H1 (cell line): ENCODE results near the gene RAD51B. TPM values are rescaled to one million over a fixed set of nuclear protein-coding genes. Genes with fewer than 3 reads are reported as not detected.

Experiments
- ASH2L ChIP-seq: fragments of 200-600, 300-600 bp; sonication (generic); IDR thresholded peaks from one replicate; pipeline ENCODE4 v1.7.1; 2017; ENCODE audit warnings: low read length
- BACH1 ChIP-seq: IDR thresholded peaks from 2 replicates; pipeline ENCODE4 v1.6.1; 2012; ENCODE audit warnings: low read length, improper control_type of control experiment
- CHD2 ChIP-seq: IDR thresholded peaks from 2 replicates; pipeline ENCODE4 v1.6.1; 2012; ENCODE audit warnings: low read length, improper control_type of control experiment
- CTBP2 ChIP-seq: IDR thresholded peaks from 2 replicates; pipeline ENCODE4 v1.7.0; 2011; ENCODE audit warnings: borderline replicate concordance, mild to moderate bottlenecking, moderate library complexity, mixed read lengths, low read length; ENCODE audit not compliant: insufficient read depth, insufficient read length
- EGR1 ChIP-seq: IDR thresholded peaks from 2 replicates; pipeline ENCODE4 v1.6.1; 2011; ENCODE audit warnings: low read depth, low read length, borderline replicate concordance
- EP300 ChIP-seq, 2 experiments: IDR thresholded peaks; 1 replicate in 1 of 2; 2 replicates in 1 of 2; pipeline ENCODE4 v1.6.1; 2011 to 2012; ENCODE audit warnings: low read depth in 2 of 2, low read length in 2 of 2, mild to moderate bottlenecking in 2 of 2, borderline replicate concordance in 1 of 2, inconsistent platforms in 1 of 2, moderate library complexity in 1 of 2
- GTF2F1 ChIP-seq: IDR thresholded peaks from 2 replicates; pipeline ENCODE4 v1.6.1; 2012; ENCODE audit warnings: low read depth, low read length, improper control_type of control experiment, borderline replicate concordance
- HDAC6 ChIP-seq: IDR thresholded peaks from one replicate; pipeline ENCODE4 v1.7.1; 2012; ENCODE audit warnings: low read depth, mild to moderate bottlenecking, inconsistent platforms, low read length, moderate library complexity
- KDM5A ChIP-seq: fragments of 200-600 bp; IDR thresholded peaks from 2 replicates; pipeline ENCODE4 v1.7.1; 2012; ENCODE audit warnings: mild to moderate bottlenecking, low read length, inconsistent platforms, mixed read lengths
- MAFK ChIP-seq: IDR thresholded peaks from 2 replicates; pipeline ENCODE4 v1.6.1; 2012; ENCODE audit warnings: low read depth, mild to moderate bottlenecking, improper control_type of control experiment, low read length
- POLR2A ChIP-seq, 2 experiments: IDR thresholded peaks; 1 replicate in 1 of 2; 2 replicates in 1 of 2; pipeline ENCODE4 v1.6.1; 2011; ENCODE audit warnings: low read depth in 2 of 2, low read length in 2 of 2, mild to moderate bottlenecking in 2 of 2; ENCODE audit errors: control extremely low read depth in 1 of 2
- POLR2AphosphoS5 ChIP-seq: IDR thresholded peaks from 2 replicates; pipeline ENCODE4 v1.6.1; 2011; ENCODE audit warnings: low read depth, low read length
- RBBP5 ChIP-seq: IDR thresholded peaks from 2 replicates; pipeline ENCODE4 v1.7.1; 2012; ENCODE audit warnings: low read depth, mild to moderate bottlenecking, inconsistent platforms, low read length, moderate library complexity, borderline replicate concordance
- RNF2 ChIP-seq: fragments of 200-900, 300-1000 bp; sonication (generic); IDR thresholded peaks from 2 replicates; pipeline ENCODE4 v1.7.1; 2016; ENCODE audit warnings: borderline replicate concordance, low read depth, mild to moderate bottlenecking, antibody characterized with exemption, low read length; ENCODE audit not compliant: poor library complexity, severe bottlenecking; ENCODE audit errors: missing control alignments
- RXRA ChIP-seq: IDR thresholded peaks from 2 replicates; pipeline ENCODE4 v1.6.1; 2011; ENCODE audit warnings: low read depth, mild to moderate bottlenecking, low read length, moderate library complexity; ENCODE audit not compliant: insufficient read depth
- SAP30 ChIP-seq: fragments of 300-600 bp; sonication (generic); IDR thresholded peaks from 2 replicates; pipeline ENCODE4 v1.7.1; 2012; ENCODE audit warnings: low read length, moderate library complexity, mild to moderate bottlenecking, inconsistent platforms; ENCODE audit not compliant: insufficient read depth, insufficient replicate concordance
- SIX5 ChIP-seq: IDR thresholded peaks from 2 replicates; pipeline ENCODE4 v1.6.1; 2011; ENCODE audit warnings: mild to moderate bottlenecking, low read depth, low read length
- TAF7 ChIP-seq: optimal IDR thresholded peaks from 2 replicates; pipeline ENCODE3; 2011; ENCODE audit warnings: low read depth, mild to moderate bottlenecking, inconsistent platforms, low read length, moderate library complexity, borderline replicate concordance
- TCF12 ChIP-seq: IDR thresholded peaks from 2 replicates; pipeline ENCODE4 v1.6.1; 2011; ENCODE audit warnings: low read depth, mild to moderate bottlenecking, low read length
- TEAD4 ChIP-seq: IDR thresholded peaks from 2 replicates; pipeline ENCODE4 v1.6.1; 2012; ENCODE audit warnings: low read depth, low read length, inconsistent platforms, mixed read lengths
- polyA plus RNA-seq, 7 experiments: library from polyadenylated mRNA; depleted of rRNA in 3 of 7; stranded (reverse) in 5 of 7; unstranded in 2 of 7; fragments of >200 nt in 5 of 7; fragments of 200-250 nt in 2 of 7; gene quantifications; 1 replicate in 5 of 7; 2 replicates in 1 of 7; 4 replicates in 1 of 7; pipeline versions ENCODE4 v1.2.1 to v1.2.3, GENCODE V29; 2011 to 2013; ENCODE audit warnings: missing spikeins in 2 of 7, mixed read lengths in 2 of 7
- total RNA-seq: library from RNA; stranded (reverse); fragmentation: NEBNext Ultra II Directional; extraction: Animal tissue kit (Norgen Biotek cat#: 25700); gene quantifications from 2 replicates; pipeline ENCODE4 v1.2.1, GENCODE V29; 2021
- TF ChIP-seq, protein P1 (sequence below): IDR thresholded peaks from 2 replicates; pipeline ENCODE4 v1.6.1; 2012; ENCODE audit warnings: low read length, inconsistent platforms

Gene RAD51B
- total and polyA plus RNA-seq, 2 of the 8 experiments (the other 6 are each of a cell fraction or from before 2014, with no cell fraction given): 3.9 to 14.9 TPM

DNA sequence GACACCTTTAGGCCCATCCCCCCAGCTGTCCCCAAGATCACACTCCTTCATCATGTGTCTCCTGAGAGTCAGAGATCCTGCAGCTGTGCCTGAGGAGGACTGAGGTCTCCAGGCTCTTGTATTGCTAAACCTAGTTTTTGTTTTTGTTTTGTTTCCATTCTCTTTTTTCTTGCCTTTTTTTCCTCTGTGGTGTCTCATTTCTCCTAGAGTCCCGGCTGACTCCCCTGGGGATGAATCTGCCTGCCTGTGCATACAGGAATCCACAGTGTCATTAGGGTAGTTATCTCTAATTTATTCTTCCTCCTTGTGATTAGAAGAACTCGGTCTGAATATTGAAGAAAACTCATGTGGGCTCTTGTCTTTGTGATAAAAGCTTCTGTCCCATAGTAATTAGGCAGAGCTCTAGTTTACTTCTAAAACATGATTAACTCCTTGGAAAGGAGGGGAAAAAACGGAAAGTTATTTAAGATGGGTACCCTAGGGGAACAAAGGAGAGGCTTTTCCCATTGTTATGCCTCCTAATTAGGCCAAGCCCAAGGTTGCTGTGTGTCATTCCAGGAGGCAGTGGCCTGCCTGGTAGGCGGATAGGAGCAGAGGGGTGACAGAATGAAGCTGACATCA, 630.1 kb downstream of the RAD51B start (continued):
- TF ChIP-seq POLR2A (IDR thresholded peaks at IDR 0.05; ENCODE audit: control extremely low read depth in 1 of 2, low read depth in 2 of 2, low read length in 2 of 2): no peak
- TF ChIP-seq KDM5A: no peak
- TF ChIP-seq CHD2: 0 out of 2 replicates have a peak, but pooled peaks have one; percentile 32
- TF ChIP-seq POLR2AphosphoS5: no peak
- no peak for TF ChIP-seq SIX5
- TF ChIP-seq CTBP2: no peak
- TF ChIP-seq TCF12: 0 out of 2 replicates have a peak, but pooled peaks have one; percentile 85
- no peak for TF ChIP-seq RXRA
- no peak for TF ChIP-seq RNF2
- TF ChIP-seq MAFK: no peak
- no peak for TF ChIP-seq SAP30
- no peak for TF ChIP-seq RBBP5
- no peak for TF ChIP-seq HDAC6
- no peak for TF ChIP-seq EGR1
- TF ChIP-seq TEAD4: 0 out of 2 replicates have a peak, but pooled peaks have one; percentile 10
- TF ChIP-seq ASH2L: peak; percentile 69
- TF ChIP-seq, protein P1, sequence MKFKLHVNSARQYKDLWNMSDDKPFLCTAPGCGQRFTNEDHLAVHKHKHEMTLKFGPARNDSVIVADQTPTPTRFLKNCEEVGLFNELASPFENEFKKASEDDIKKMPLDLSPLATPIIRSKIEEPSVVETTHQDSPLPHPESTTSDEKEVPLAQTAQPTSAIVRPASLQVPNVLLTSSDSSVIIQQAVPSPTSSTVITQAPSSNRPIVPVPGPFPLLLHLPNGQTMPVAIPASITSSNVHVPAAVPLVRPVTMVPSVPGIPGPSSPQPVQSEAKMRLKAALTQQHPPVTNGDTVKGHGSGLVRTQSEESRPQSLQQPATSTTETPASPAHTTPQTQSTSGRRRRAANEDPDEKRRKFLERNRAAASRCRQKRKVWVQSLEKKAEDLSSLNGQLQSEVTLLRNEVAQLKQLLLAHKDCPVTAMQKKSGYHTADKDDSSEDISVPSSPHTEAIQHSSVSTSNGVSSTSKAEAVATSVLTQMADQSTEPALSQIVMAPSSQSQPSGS: no peak
- peak; percentile 56 for TF ChIP-seq TAF7
- no peak for TF ChIP-seq BACH1
- TF ChIP-seq EP300 (IDR thresholded peaks at IDR 0.05; ENCODE audit: borderline replicate concordance in 1 of 2, low read depth in 2 of 2, low read length in 2 of 2): peak in 1 of 2 experiments; percentile 33; a peak in 1 of 3 replicates
- TF ChIP-seq GTF2F1: no peak
